Renal cortex interstitium (tissue), 11 donors: ENCODE data around the gene KIAA0753. TPM values are rescaled to one million over a fixed set of nuclear protein-coding genes. Genes with fewer than 3 reads are reported as not detected.
"Not testable (repeated sequence)": the region's sequence is repeated elsewhere in the genome, so short reads cannot be mapped to it uniquely, and the experiment has no call there.

Experiments used
- DNase-seq, 11 donors: peaks; one replicate each; pipeline ENCODE4 v3.0.0-alpha.2; 2013; ENCODE audit warnings: low read depth in 9 of 11, low spot score in 4 of 11; ENCODE audit errors: extremely low read depth in 1 of 11
- polyA plus RNA-seq, 3 donors: library from polyadenylated mRNA; unstranded; fragments of 120-200 nt; gene quantifications; one replicate each; pipeline ENCODE4 v1.2.1, GENCODE V29; 2013; ENCODE audit not compliant: insufficient read length in 3 of 3

The KIAA0753 gene
- polyA plus RNA-seq, 3 donors, result 33.2 to 41.6 (median 39.0) TPM

- DNase-seq, result no peak
Observed at GRCh38 chr17:6627019-6627418, 13.5 kb downstream of the KIAA0753 start.

- DNase-seq, result no peak
Observed at GRCh38 chr17:6626616-6627015, 13.9 kb downstream of the KIAA0753 start.

- no peak for DNase-seq
Observed at GRCh38 chr17:6623941-6624340, 16.6 kb downstream of the KIAA0753 start.

- no peak for DNase-seq
Observed at GRCh38 chr17:6611231-6611630, 29.3 kb downstream of the KIAA0753 start.

GRCh38 chr17:6610011-6610410 lies 30.5 kb downstream of the KIAA0753 start:
- no peak for DNase-seq

GRCh38 chr17:6608321-6608720 lies 32.2 kb downstream of the KIAA0753 start:
- DNase-seq, result no peak

- no peak for DNase-seq
Observed at GRCh38 chr17:6605142-6605541, 35.4 kb downstream of the KIAA0753 start.

GRCh38 chr17:6603744-6604325 lies 36.7 kb downstream of the KIAA0753 start:
- peak in 3 of 11 donors; percentile 17 to 21 (median 17) for DNase-seq

GRCh38 chr17:6602141-6602540 lies 38.4 kb downstream of the KIAA0753 start:
- DNase-seq, result no peak

GRCh38 chr17:6599364-6599763 lies 41.1 kb downstream of the KIAA0753 start:
- no peak for DNase-seq

GRCh38 chr17:6597727-6598126 lies 42.8 kb downstream of the KIAA0753 start:
- DNase-seq, result no peak

- no peak for DNase-seq
Observed at GRCh38 chr17:6596941-6597340, 43.6 kb downstream of the KIAA0753 start.

- DNase-seq, result no peak
Observed at GRCh38 chr17:6596511-6596910, 44.0 kb downstream of the KIAA0753 start.

- no peak for DNase-seq
Observed at GRCh38 chr17:6596081-6596480, 44.4 kb downstream of the KIAA0753 start.

- not testable (repeated sequence) for DNase-seq
Observed at GRCh38 chr17:6593371-6593770, 47.1 kb downstream of the KIAA0753 start.

GRCh38 chr17:6592173-6592572 lies 48.3 kb downstream of the KIAA0753 start:
- DNase-seq, result peak in 3 of 11 donors; percentile 58 to 69 (median 61)

- no peak for DNase-seq
Observed at GRCh38 chr17:6591599-6592158, 48.8 kb downstream of the KIAA0753 start.

- DNase-seq, result no peak
Observed at GRCh38 chr17:6589266-6589946, 51.1 kb downstream of the KIAA0753 start.

- no peak for DNase-seq
Observed at GRCh38 chr17:6588165-6588564, 52.3 kb downstream of the KIAA0753 start.

- no peak for DNase-seq
Observed at GRCh38 chr17:6587310-6587709, 53.2 kb downstream of the KIAA0753 start.

GRCh38 chr17:6583411-6583810 lies 57.1 kb downstream of the KIAA0753 start:
- no peak for DNase-seq
